GM12892 (cell line): ENCODE measurements around the gene ANKS1B.

Experiments used
- POLR2A ChIP-seq: IDR thresholded peaks from 2 replicates; pipeline ENCODE4 v1.6.1; 2011; ENCODE audit warnings: low read depth, low read length, control low read depth
- POLR2AphosphoS5 ChIP-seq: IDR thresholded peaks from 2 replicates; pipeline ENCODE4 v1.6.1; 2011; ENCODE audit warnings: low read depth, low read length, control low read depth
- TAF1 ChIP-seq: IDR thresholded peaks from 2 replicates; pipeline ENCODE4 v1.6.1; 2011; ENCODE audit warnings: low read depth, mild to moderate bottlenecking, control low read depth, low read length, borderline replicate concordance

DNA sequence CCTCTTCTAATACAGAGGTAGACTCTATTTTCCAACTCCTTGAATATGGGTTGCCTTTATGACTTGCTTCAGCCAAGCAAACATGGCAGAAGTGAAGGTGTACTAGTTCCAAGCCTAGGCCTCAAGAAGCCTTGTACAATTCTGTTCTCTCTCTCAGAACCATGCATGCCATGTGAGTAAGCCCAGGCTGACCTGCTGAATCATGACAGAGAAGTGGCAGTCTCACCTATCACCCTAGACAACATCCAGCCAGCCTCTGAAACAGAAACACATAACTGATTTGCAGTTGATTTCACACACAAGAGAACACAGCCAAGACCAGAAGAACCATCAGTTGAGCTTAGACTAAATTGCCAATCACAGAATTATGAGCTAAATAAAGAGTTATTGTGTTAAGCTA is 180.0 kb downstream of the ANKS1B start:
- TF ChIP-seq POLR2AphosphoS5 (no peak), TAF1 (no peak), POLR2A (no peak)
